BJ (cell line): ENCODE data around the gene DNAI2. TPM values are rescaled to one million over a fixed set of nuclear protein-coding genes. Genes with fewer than 3 reads are reported as not detected.

Experiments used
- CTCF ChIA-PET: fragments of 350-600 bp; formaldehyde crosslinking; extraction: SDS; loops from one replicate; lab custom pipeline; 2021; ENCODE audit warnings: antibody characterized with exemption, inconsistent platforms; lab: Yijun Ruan, JAX
- POLR2A ChIA-PET: fragments of 300-600 bp; sonication (Branson Sonifier 250); formaldehyde crosslinking; extraction: SDS; loops from one replicate; lab custom pipeline; 2021; ENCODE audit warnings: antibody characterized with exemption; lab: Charles Lee
- DNase-seq: peaks from one replicate; pipeline ENCODE4 v3.0.0-alpha.2; 2011; ENCODE audit warnings: low read depth
- H3K27me3 ChIP-seq: 2 replicates; pipeline ENCODE4 v1.6.0; 2011; ENCODE audit warnings: low read length; ENCODE audit not compliant: control insufficient read depth, insufficient read depth
- H3K36me3 ChIP-seq: 2 replicates; pipeline ENCODE4 v1.5.1; 2011; ENCODE audit warnings: low read length; ENCODE audit not compliant: control insufficient read depth, insufficient read depth
- H3K4me3 ChIP-seq: 2 replicates; pipeline ENCODE4 v1.5.1; 2011; ENCODE audit warnings: low read depth, mild to moderate bottlenecking, control low read depth, low read length
- CTCF ChIP-seq: IDR thresholded peaks from 2 replicates; pipeline ENCODE4 v1.5.1; 2011; ENCODE audit warnings: low read depth, mild to moderate bottlenecking, control low read depth, inconsistent platforms, low read length, moderate library complexity; ENCODE audit not compliant: insufficient read depth
- polyA plus RNA-seq: library from polyadenylated mRNA; depleted of rRNA; stranded (reverse); fragments of >200 nt; gene quantifications from 2 replicates; pipeline ENCODE4 v1.2.3, GENCODE V29; 2011

The DNAI2 gene
- polyA plus RNA-seq, 1 experiment, result not detected

GRCh38 chr17:74251569-74251968 lies 22.5 kb upstream of the DNAI2 start:
- no peak for TF ChIP-seq CTCF
- ChIA-PET POLR2A (no interaction called here), CTCF (no interaction called here)
- no peaks in the 10 kb centered on the region for H3K27me3 ChIP-seq
- no peaks in the 10 kb centered on the region for H3K36me3 ChIP-seq
- H3K4me3 ChIP-seq, result no peak overlapping the region
- no peak for DNase-seq

- POLR2A ChIA-PET, result no interaction called here
- H3K4me3 ChIP-seq, result no peak overlapping the region
- no peaks in the 10 kb centered on the region for H3K27me3 ChIP-seq
- H3K36me3 ChIP-seq, result no peaks in the 10 kb centered on the region
- TF ChIP-seq CTCF, result no peak
- CTCF ChIA-PET, result no interaction called here
- DNase-seq, result no peak
These were observed 21.8 kb upstream of the DNAI2 start for GRCh38 chr17:74252211-74252610.

GRCh38 chr17:74253036-74253435 lies 21.0 kb upstream of the DNAI2 start:
- TF ChIP-seq CTCF, result no peak
- ChIA-PET POLR2A (no interaction called here), CTCF (no interaction called here)

GRCh38 chr17:74257311-74257710 lies 16.7 kb upstream of the DNAI2 start:
- Histone ChIP-seq H3K27me3 (no peaks in the 10 kb centered on the region), H3K4me3 (no peak overlapping the region), H3K36me3 (no peaks in the 10 kb centered on the region)
- ChIA-PET CTCF (no interaction called here), POLR2A (no interaction called here)
- TF ChIP-seq CTCF, result no peak
- no peak for DNase-seq

More at GRCh38 chr17:74253036-74253435, 21.0 kb upstream of the DNAI2 start:
- Histone ChIP-seq H3K27me3 (no peaks in the 10 kb centered on the region), H3K4me3 (no peak overlapping the region), H3K36me3 (no peaks in the 10 kb centered on the region)
- no peak for DNase-seq

- DNase-seq, result no peak
- H3K36me3 ChIP-seq, result no peaks in the 10 kb centered on the region
- no peaks in the 10 kb centered on the region for H3K27me3 ChIP-seq
- CTCF ChIA-PET, result interaction anchor here (0.6 kb wide), 1 partner anchor 23 kb away, joined by 4 read pairs; no protein-coding TSS in a partner anchor
- POLR2A ChIA-PET, result no interaction called here
- H3K4me3 ChIP-seq, result no peak overlapping the region
- TF ChIP-seq CTCF, result no peak
These were observed 14.1 kb upstream of the DNAI2 start for GRCh38 chr17:74259667-74260524.
